BLaER1 (cell line): Measurements from ENCODE around the gene RDH12.
A peak's percentile ranks its signal among the peaks of the same experiment; 100 is the strongest.
"Not testable (repeated sequence)": the region's sequence is repeated elsewhere in the genome, so short reads cannot be mapped to it uniquely, and the experiment has no call there.

ENCODE experiments used
- H3K27ac ChIP-seq: shearing (Covaris generic); formaldehyde crosslinking; 2 replicates; pipeline ENCODE4 v1.8.1; 2022
- H3K27me3 ChIP-seq: shearing (Covaris generic); formaldehyde crosslinking; 2 replicates; pipeline ENCODE4 v1.8.1; 2022
- H3K36me3 ChIP-seq: shearing (Covaris generic); formaldehyde crosslinking; 2 replicates; pipeline ENCODE4 v1.8.1; 2022
- H3K4me1 ChIP-seq: shearing (Covaris generic); formaldehyde crosslinking; 2 replicates; pipeline ENCODE4 v1.8.1; 2022
- H3K4me2 ChIP-seq: shearing (Covaris generic); formaldehyde crosslinking; 2 replicates; pipeline ENCODE4 v1.8.1; 2022
- H3K4me3 ChIP-seq: shearing (Covaris generic); formaldehyde crosslinking; 2 replicates; pipeline ENCODE4 v1.8.1; 2022
- H3K9ac ChIP-seq: shearing (Covaris generic); formaldehyde crosslinking; 2 replicates; pipeline ENCODE4 v1.8.1; 2022
- H3K9me3 ChIP-seq: shearing (Covaris generic); formaldehyde crosslinking; 2 replicates; pipeline ENCODE4 v1.8.1; 2022
- H4K20me1 ChIP-seq: shearing (Covaris generic); formaldehyde crosslinking; 2 replicates; pipeline ENCODE4 v1.8.1; 2022
- Cebpa-rat ChIP-seq: shearing (Covaris generic); IDR thresholded peaks from 2 replicates; pipeline ENCODE4 v1.8.1; 2022

RDH12 gene

GRCh38 chr14:67701492-67701891 lies at the start of gene RDH12:
RDH12 (plus strand) TSS chr14:67701886; CDS start chr14:67722643, 20,757 bp downstream.
- not testable (repeated sequence) for H3K27ac ChIP-seq, H3K4me2 ChIP-seq
- H3K9ac ChIP-seq, result peak within 1 kb of the TSS; percentile 29; the same call in 1 of the 2 replicates

GRCh38 chr14:67652189-67652588 lies 49.5 kb upstream of the RDH12 start:
- H3K27ac ChIP-seq, result no peak overlapping the region
- TF ChIP-seq Cebpa-rat, result no peak
- peaks cover 98% of the 10 kb centered on the region for H3K36me3 ChIP-seq
- no peak overlapping the region for H3K4me3 ChIP-seq
- H4K20me1 ChIP-seq, result peaks cover 4% of the 10 kb centered on the region; the same call in 1 of the 2 replicates
- no peaks in the 10 kb centered on the region for H3K27me3 ChIP-seq
- H3K4me2 ChIP-seq, result no peak overlapping the region
- H3K9ac ChIP-seq, result no peak overlapping the region
- no peaks in the 10 kb centered on the region for H3K9me3 ChIP-seq
- no peaks in the 10 kb centered on the region for H3K4me1 ChIP-seq

More at GRCh38 chr14:67701492-67701891, at the start of gene RDH12:
- H4K20me1 ChIP-seq, H3K9me3 ChIP-seq, H3K4me3 ChIP-seq, H3K36me3 ChIP-seq, H3K27me3 ChIP-seq, H3K4me1 ChIP-seq: not testable (repeated sequence)

GRCh38 chr14:67653651-67654280 lies 47.9 kb upstream of the RDH12 start:
- Histone ChIP-seq H3K36me3 (peaks cover 100% of the 10 kb centered on the region), H3K9ac (no peak overlapping the region)
- no peak for TF ChIP-seq Cebpa-rat

GRCh38 chr14:67663633-67664032 lies 38.1 kb upstream of the RDH12 start:
- TF ChIP-seq Cebpa-rat, result no peak
- Histone ChIP-seq H3K4me2 (no peak overlapping the region), H3K4me1 (peaks cover 11% of the 10 kb centered on the region), H3K27me3 (no peaks in the 10 kb centered on the region), H3K4me3 (no peak overlapping the region), H3K27ac (no peak overlapping the region), H4K20me1 (peaks cover 89% of the 10 kb centered on the region), H3K9me3 (no peaks in the 10 kb centered on the region), H3K9ac (no peak overlapping the region), H3K36me3 (peaks cover 60% of the 10 kb centered on the region)

More at GRCh38 chr14:67653651-67654280, 47.9 kb upstream of the RDH12 start:
- Histone ChIP-seq H4K20me1 (peaks cover 4% of the 10 kb centered on the region; the same call in 1 of the 2 replicates), H3K4me3 (no peak overlapping the region), H3K27ac (no peak overlapping the region), H3K27me3 (no peaks in the 10 kb centered on the region), H3K4me2 (no peak overlapping the region), H3K4me1 (no peaks in the 10 kb centered on the region), H3K9me3 (no peaks in the 10 kb centered on the region)

- Histone ChIP-seq H3K27ac (no peak overlapping the region), H3K27me3 (no peaks in the 10 kb centered on the region), H3K4me3 (no peak overlapping the region), H3K4me2 (no peak overlapping the region), H3K9ac (no peak overlapping the region), H3K36me3 (peaks cover 48% of the 10 kb centered on the region), H3K4me1 (peaks cover 11% of the 10 kb centered on the region), H3K9me3 (no peaks in the 10 kb centered on the region), H4K20me1 (peaks cover 97% of the 10 kb centered on the region)
- no peak for TF ChIP-seq Cebpa-rat
These were observed 35.8 kb upstream of the RDH12 start for GRCh38 chr14:67665868-67666267.

GRCh38 chr14:67666750-67667449 lies 34.8 kb upstream of the RDH12 start:
- 0 out of 2 replicates have a peak overlapping the region, but pooled peaks have one; percentile 9 for H3K27ac ChIP-seq
- peaks cover 37% of the 10 kb centered on the region for H3K36me3 ChIP-seq
- H3K9ac ChIP-seq, result no peak overlapping the region
- H3K4me2 ChIP-seq, result peak overlapping the region; percentile 43
- H3K27me3 ChIP-seq, result no peaks in the 10 kb centered on the region
- no peaks in the 10 kb centered on the region for H3K9me3 ChIP-seq
- no peak for TF ChIP-seq Cebpa-rat
- peaks cover 97% of the 10 kb centered on the region for H4K20me1 ChIP-seq
- H3K4me1 ChIP-seq, result peaks cover 11% of the 10 kb centered on the region
- H3K4me3 ChIP-seq, result no peak overlapping the region

- no peak for TF ChIP-seq Cebpa-rat
- H4K20me1 ChIP-seq, result peaks cover 100% of the 10 kb centered on the region
- H3K4me1 ChIP-seq, result peaks cover 27% of the 10 kb centered on the region
- H3K9ac ChIP-seq, result no peak overlapping the region
- H3K4me2 ChIP-seq, result no peak overlapping the region
- no peaks in the 10 kb centered on the region for H3K9me3 ChIP-seq
- H3K36me3 ChIP-seq, result peaks cover 26% of the 10 kb centered on the region
- H3K27ac ChIP-seq, result no peak overlapping the region
- H3K27me3 ChIP-seq, result no peaks in the 10 kb centered on the region
- no peak overlapping the region for H3K4me3 ChIP-seq
These were observed 33.1 kb upstream of the RDH12 start for GRCh38 chr14:67668559-67668958.

- H3K27me3 ChIP-seq, result no peaks in the 10 kb centered on the region
- peaks cover 23% of the 10 kb centered on the region for H3K36me3 ChIP-seq
- H3K4me1 ChIP-seq, result peaks cover 28% of the 10 kb centered on the region
- peak overlapping the region; percentile 98 for H3K4me2 ChIP-seq
- H3K9me3 ChIP-seq, result no peaks in the 10 kb centered on the region
- H3K27ac ChIP-seq, result 0 out of 2 replicates have a peak overlapping the region, but pooled peaks have one; percentile 99
- H4K20me1 ChIP-seq, result peaks cover 60% of the 10 kb centered on the region
- peak overlapping the region; percentile 99 for H3K9ac ChIP-seq
- no peak for TF ChIP-seq Cebpa-rat
- peak overlapping the region; percentile 98 for H3K4me3 ChIP-seq
These were observed 28.2 kb upstream of the RDH12 start for GRCh38 chr14:67673451-67673850.

- H3K27me3 ChIP-seq, result no peaks in the 10 kb centered on the region
- peak overlapping the region; percentile 99 for H3K27ac ChIP-seq
- no peaks in the 10 kb centered on the region for H3K9me3 ChIP-seq
- H3K4me2 ChIP-seq, result peak overlapping the region; percentile 98
- H4K20me1 ChIP-seq, result peaks cover 53% of the 10 kb centered on the region
- peak overlapping the region; percentile 99 for H3K9ac ChIP-seq
- peak overlapping the region; percentile 98 for H3K4me3 ChIP-seq
- peaks cover 28% of the 10 kb centered on the region for H3K4me1 ChIP-seq
- TF ChIP-seq Cebpa-rat, result no peak
- peaks cover 29% of the 10 kb centered on the region for H3K36me3 ChIP-seq
These were observed 27.6 kb upstream of the RDH12 start for GRCh38 chr14:67674139-67674479.

GRCh38 chr14:67674480-67675218 lies 27.0 kb upstream of the RDH12 start, which contains the start of gene VTI1B:
VTI1B (minus strand) TSS chr14:67674632; CDS start chr14:67674489, 143 bp downstream.
- peaks cover 28% of the 10 kb centered on the region for H3K4me1 ChIP-seq
- no peak for TF ChIP-seq Cebpa-rat

More at GRCh38 chr14:67674480-67675218, 27.0 kb upstream of the RDH12 start, which contains the start of gene VTI1B:
- Histone ChIP-seq H3K4me2 (peak within 1 kb of the TSS; percentile 98), H3K36me3 (peaks cover 28% of the 10 kb centered on the region), H3K4me3 (peak within 1 kb of the TSS; percentile 98), H4K20me1 (peaks cover 48% of the 10 kb centered on the region), H3K27ac (peak within 1 kb of the TSS; percentile 99), H3K27me3 (no peaks in the 10 kb centered on the region), H3K9me3 (no peaks in the 10 kb centered on the region), H3K9ac (peak within 1 kb of the TSS; percentile 99)
